ENCODE measurements around the gene CEP170B. TPM values are rescaled to one million over a fixed set of nuclear protein-coding genes. Genes with fewer than 3 reads are reported as not detected.

Gene CEP170B
- total RNA-seq, 2 experiments from 2014 or later, result 2.2 to 2.3 TPM

DNA sequence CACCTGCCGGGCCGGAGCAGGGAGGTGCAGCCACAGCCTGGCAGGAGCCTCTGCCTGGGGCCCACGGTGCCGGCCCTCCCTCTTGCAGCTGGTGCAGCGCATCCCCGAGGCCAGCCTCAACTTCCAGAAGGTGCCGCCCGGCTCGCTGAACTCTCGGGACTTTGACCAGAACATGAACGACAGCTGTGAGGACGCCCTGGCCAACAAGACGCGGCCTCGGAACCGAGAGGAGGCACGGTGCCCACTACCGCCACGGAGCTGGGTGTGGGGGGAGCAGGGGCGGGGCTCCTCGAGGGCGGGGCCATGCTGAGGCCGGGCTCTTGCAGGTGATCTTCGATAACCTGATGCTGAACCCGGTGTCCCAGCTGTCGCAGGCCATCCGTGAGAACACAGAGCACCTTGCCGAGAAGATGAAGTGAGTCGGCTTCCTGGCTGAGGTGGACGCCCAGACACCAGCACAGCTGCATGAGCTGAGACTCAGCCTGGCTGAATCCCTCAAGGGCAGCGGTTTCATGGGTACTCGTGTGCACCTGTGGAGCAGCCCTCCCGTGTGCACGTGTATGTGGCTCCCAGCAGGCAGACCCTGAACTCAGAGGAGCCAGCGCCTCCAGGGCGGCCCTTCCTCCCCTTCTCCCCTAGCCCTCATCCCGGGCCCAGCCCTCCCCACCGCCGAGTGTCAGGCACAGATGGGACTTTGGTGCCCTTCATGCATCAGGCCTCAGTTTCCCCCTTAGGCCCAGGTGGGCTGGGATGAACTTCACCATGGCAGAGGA, 28.6 kb downstream of the CEP170B start:
- H3K27ac Mint-ChIP-seq, result no peak overlapping the region
- ATAC-seq, result no peak
- TF ChIP-seq, protein P1, sequence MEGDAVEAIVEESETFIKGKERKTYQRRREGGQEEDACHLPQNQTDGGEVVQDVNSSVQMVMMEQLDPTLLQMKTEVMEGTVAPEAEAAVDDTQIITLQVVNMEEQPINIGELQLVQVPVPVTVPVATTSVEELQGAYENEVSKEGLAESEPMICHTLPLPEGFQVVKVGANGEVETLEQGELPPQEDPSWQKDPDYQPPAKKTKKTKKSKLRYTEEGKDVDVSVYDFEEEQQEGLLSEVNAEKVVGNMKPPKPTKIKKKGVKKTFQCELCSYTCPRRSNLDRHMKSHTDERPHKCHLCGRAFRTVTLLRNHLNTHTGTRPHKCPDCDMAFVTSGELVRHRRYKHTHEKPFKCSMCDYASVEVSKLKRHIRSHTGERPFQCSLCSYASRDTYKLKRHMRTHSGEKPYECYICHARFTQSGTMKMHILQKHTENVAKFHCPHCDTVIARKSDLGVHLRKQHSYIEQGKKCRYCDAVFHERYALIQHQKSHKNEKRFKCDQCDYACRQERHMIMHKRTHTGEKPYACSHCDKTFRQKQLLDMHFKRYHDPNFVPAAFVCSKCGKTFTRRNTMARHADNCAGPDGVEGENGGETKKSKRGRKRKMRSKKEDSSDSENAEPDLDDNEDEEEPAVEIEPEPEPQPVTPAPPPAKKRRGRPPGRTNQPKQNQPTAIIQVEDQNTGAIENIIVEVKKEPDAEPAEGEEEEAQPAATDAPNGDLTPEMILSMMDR (IDR thresholded peaks at IDR 0.05), result no peak
- CTCF ChIA-PET, result no interaction called here
- H3K4me1 Mint-ChIP-seq (ENCODE audit: low read depth), result no peaks in the 10 kb centered on the region
- no peaks in the 10 kb centered on the region for H3K36me3 Mint-ChIP-seq (ENCODE audit: low read depth)
- POLR2A ChIA-PET, result no interaction called here
- intact Hi-C loops (cut with micrococcal nuclease), result no loop called here
- H3K27me3 Mint-ChIP-seq, result peaks cover 3% of the 10 kb centered on the region
- no peak overlapping the region for H3K4me3 Mint-ChIP-seq
- DNase-seq, result no peak
- no peaks in the 10 kb centered on the region for H3K9me3 Mint-ChIP-seq

DNA sequence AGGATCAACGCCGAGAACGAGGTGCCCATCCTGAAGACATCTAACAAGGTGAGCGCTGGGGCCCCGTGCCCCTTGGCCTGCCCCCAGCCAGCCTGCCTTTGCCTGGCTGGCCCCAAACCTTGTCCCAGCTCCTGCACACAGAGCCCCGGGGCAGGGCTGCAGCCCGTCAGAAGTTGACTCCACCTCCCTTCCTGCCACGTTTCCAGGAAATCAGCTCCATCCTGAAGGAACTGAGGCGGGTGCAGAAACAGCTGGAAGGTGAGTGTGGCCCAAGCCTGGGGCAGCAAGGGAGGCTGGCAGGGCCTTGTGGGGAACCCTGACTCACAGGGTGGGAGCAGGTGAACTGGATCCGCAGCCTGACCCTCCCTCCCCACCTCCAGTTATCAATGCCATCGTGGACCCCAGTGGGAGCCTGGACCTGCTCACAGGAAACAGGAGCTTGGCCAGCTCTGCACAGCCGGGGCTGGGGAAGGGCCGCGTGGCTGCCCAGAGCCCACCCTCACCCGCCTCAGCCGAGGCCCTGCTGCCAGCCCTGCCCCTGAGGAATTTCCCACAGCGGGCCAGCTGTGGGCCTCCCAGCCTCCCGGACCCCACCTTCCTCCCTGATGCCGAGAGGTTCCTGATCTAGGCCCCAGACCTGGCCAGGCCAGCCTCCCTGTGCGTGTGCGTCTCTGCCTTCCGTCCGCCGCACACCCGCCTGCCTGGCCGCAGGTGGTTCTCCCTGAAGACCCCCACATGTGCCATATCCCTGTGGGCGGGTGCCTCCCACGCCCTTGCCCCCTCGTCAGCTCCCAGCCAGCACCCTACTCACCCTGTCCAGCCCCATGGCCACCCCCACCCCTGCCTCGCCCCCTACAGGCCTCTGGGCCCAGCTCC, 29.5 kb downstream of the CEP170B start:
- POLR2A ChIA-PET, result interaction anchor here (0.6 kb wide), 1 partner anchor 149 kb away, joined by 3 read pairs; no protein-coding TSS in a partner anchor
- TF ChIP-seq, protein P1 (IDR thresholded peaks at IDR 0.05), result no peak
- no peak for ATAC-seq
- Mint-ChIP-seq H3K27ac (no peak overlapping the region), H3K4me3 (no peak overlapping the region), H3K4me1 (ENCODE audit: low read depth) (no peaks in the 10 kb centered on the region), H3K36me3 (ENCODE audit: low read depth) (no peaks in the 10 kb centered on the region), H3K27me3 (peaks cover 3% of the 10 kb centered on the region), H3K9me3 (no peaks in the 10 kb centered on the region)
- intact Hi-C loops (cut with micrococcal nuclease), result no loop called here
- CTCF ChIA-PET, result interaction anchor here (1.6 kb wide), 1 partner anchor 14 kb away, joined by 4 read pairs; no protein-coding TSS in a partner anchor
- DNase-seq, result no peak

DNA sequence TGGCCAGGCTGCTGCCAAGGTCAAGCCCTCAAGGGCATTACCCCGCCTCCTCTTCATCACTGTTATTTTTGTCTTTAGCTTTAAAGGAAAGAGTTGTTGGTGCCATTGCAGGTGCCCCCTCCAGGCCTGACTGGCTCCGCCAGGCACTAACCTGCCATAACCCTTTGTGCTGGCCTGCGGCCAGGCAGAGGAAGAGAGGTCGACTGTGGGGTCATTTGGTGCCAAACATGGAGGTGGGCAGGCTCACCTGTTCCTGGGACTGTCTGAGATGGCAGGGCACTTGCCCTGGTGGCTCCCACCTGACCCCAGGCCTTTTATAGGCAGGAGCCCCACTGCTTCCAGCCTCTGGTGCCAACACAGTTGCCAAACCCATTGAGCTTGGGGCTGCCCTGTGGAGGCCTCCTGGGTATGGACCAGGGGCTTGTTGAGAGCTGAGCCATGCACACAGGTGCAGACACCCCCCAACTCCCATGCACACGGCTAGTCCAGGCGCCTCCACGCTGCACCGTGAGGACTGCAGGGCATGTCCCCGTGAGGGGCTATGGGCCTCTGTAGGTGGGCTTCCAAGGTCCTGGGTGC, 30.2 kb downstream of the CEP170B start:
- ATAC-seq (no peak), DNase-seq (no peak)
- TF ChIP-seq, protein P1 (IDR thresholded peaks at IDR 0.05), result no peak
- Mint-ChIP-seq H3K9me3 (no peaks in the 10 kb centered on the region), H3K4me1 (ENCODE audit: low read depth) (no peaks in the 10 kb centered on the region), H3K36me3 (ENCODE audit: low read depth) (no peaks in the 10 kb centered on the region), H3K27me3 (peaks cover 3% of the 10 kb centered on the region), H3K27ac (no peak overlapping the region), H3K4me3 (no peak overlapping the region)
- intact Hi-C loops (cut with micrococcal nuclease), result no loop called here
- CTCF ChIA-PET, result interaction anchor here (1.1 to 1.6 kb wide), 4 partner anchors 13 to 150 kb away, joined by 3 to 9 read pairs (median 4); partner anchors contain the start of gene CLBA1
- POLR2A ChIA-PET, result interaction anchor here (0.6 kb wide), 1 partner anchor 148 kb away, joined by 3 read pairs; no protein-coding TSS in a partner anchor

DNA sequence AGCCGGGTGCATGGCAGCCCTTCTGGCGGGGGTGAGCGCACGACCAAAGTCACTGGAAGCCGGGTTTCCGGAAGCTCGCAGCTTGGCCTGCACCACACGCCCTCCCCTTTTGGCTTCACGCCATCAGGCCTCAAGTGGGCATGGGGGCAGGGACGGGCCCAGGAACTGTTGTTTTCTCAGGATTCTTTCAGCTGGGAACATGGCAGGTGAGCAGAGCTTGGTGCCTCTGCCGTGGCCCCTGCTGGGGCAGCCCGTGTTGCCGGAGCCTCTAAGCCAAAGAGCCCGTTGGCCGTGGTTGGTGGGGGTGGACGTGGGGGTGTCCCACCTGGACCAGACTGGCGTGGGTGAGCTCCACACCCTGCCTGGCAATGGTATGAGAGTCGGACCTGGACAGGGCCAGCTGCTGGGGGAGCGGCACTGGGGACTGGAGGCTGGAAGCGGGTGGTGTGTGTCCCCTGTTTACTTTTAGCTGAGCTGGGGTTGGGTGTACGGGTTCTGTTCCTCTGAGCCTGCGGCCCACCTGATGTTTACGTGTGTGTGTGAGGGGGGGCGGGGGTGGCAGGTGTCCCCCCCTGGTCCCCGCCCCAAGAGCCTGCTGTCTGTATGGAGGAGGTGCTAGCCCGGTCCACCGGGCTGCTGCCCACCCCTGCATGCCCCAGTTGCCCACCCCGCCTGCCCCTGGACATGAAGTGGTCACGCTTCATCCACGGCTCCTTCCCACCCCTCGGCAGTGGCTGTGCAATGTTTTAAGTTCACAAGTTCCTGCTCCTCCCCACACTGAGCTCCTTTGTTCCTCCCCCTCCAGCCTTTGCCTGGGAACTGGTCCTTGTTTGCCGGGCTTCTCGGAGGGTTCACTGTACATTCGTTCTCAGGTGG, 31.0 kb downstream of the CEP170B start:
- Mint-ChIP-seq H3K4me3 (no peak overlapping the region), H3K27me3 (peaks cover 3% of the 10 kb centered on the region), H3K9me3 (no peaks in the 10 kb centered on the region), H3K27ac (no peak overlapping the region), H3K36me3 (ENCODE audit: low read depth) (no peaks in the 10 kb centered on the region), H3K4me1 (ENCODE audit: low read depth) (peaks cover under 1% of the 10 kb centered on the region)
- POLR2A ChIA-PET, result no interaction called here
- intact Hi-C loops (cut with micrococcal nuclease), result no loop called here
- TF ChIP-seq, protein P1 (IDR thresholded peaks at IDR 0.05), result no peak
- ATAC-seq (no peak), DNase-seq (no peak)
- CTCF ChIA-PET, result interaction anchor here (0.7 to 1.6 kb wide), 7 partner anchors 13 to 617 kb away, joined by 3 to 9 read pairs (median 4); partner anchors contain the start of gene CLBA1

Measured in activated CD8-positive, alpha-beta T cell treated with anti-CD3 and anti-CD28 coated beads for 36 hours (primary cell).